K562 (cell line): ENCODE measurements around the gene GRIK1. TPM values are rescaled to one million over a fixed set of nuclear protein-coding genes. Genes with fewer than 3 reads are reported as not detected.

Source experiments
- MEIS2 ChIP-seq: fragments of 450-650 bp; IDR thresholded peaks from 2 replicates; pipeline ENCODE4 v1.6.1; 2014; ENCODE audit warnings: mild to moderate bottlenecking; ENCODE audit not compliant: partially characterized antibody
- PBX2 ChIP-seq, 2 experiments: IDR thresholded peaks in 1 of 2; conservative IDR thresholded peaks in 1 of 2; 2 replicates each; pipeline ENCODE4 v1.6.1; 2016; ENCODE audit warnings: low read depth in 2 of 2, mild to moderate bottlenecking in 1 of 2, missing compliant biosample characterization in 1 of 2, missing genetic modification characterization in 1 of 2, moderate library complexity in 1 of 2
- SNIP1 ChIP-seq: fragments of 450-650 bp; IDR thresholded peaks from 2 replicates; pipeline ENCODE4 v1.7.1; 2017; ENCODE audit warnings: low read depth, mild to moderate bottlenecking
- ZBTB43 ChIP-seq: sonication (generic); formaldehyde crosslinking; IDR thresholded peaks from 2 replicates; pipeline ENCODE4 v1.8.0; 2023; ENCODE audit warnings: mild to moderate bottlenecking, missing genetic modification reagents
- polyA plus RNA-seq, 8 experiments: library from polyadenylated mRNA; depleted of rRNA in 4 of 8; stranded (reverse) in 5 of 8; unstranded in 3 of 8; fragments of >200 nt; fragmentation: Nextera tagmentation in 2 of 8; fragmentation: Illumina TruSeq in 1 of 8; extraction: Ambion mirVana in 2 of 8; extraction: Trizol in 1 of 8; gene quantifications; 2 replicates each; pipeline versions ENCODE4 v1.2.1 to v1.2.3, GENCODE V29; 2011 to 2014; ENCODE audit warnings: inconsistent platforms in 1 of 8, missing spikeins in 1 of 8
- total RNA-seq, 7 experiments: library from RNA; depleted of rRNA in 6 of 7; stranded (reverse); fragments of >200 nt in 6 of 7; fragmentation: Illumina TruSeq in 2 of 7; extraction: Trizol in 2 of 7; gene quantifications; 2 replicates each; pipeline versions ENCODE4 v1.2.1 to v1.2.3, GENCODE V29; 2011 to 2021; ENCODE audit warnings: low replicate concordance in 1 of 7
- TF ChIP-seq, protein P1 (sequence below): fragments of 450-650 bp; IDR thresholded peaks from 2 replicates; pipeline ENCODE4 v1.6.1; 2016; ENCODE audit warnings: mild to moderate bottlenecking, moderate library complexity
- TF ChIP-seq, protein P2 (sequence below), 3 experiments: fragments of 200-800 bp in 1 of 3; fragments of 250-450 bp in 1 of 3; fragments of 450-650 bp in 1 of 3; sonication (Bioruptor Pico) in 1 of 3; sonication (Bioruptor generic) in 1 of 3; formaldehyde crosslinking in 1 of 3; IDR thresholded peaks; 2 replicates each; pipeline versions ENCODE4 v1.6.1 to v1.8.0; 2016 to 2022; ENCODE audit warnings: mild to moderate bottlenecking in 2 of 3, missing genetic modification characterization in 2 of 3, missing compliant biosample characterization in 1 of 3, moderate library complexity in 1 of 3

The GRIK1 gene
- total and polyA plus RNA-seq, 9 of the 15 experiments (the other 6 are each of a cell fraction or from before 2014, with no cell fraction given): 0.17 to 2.8 (median 0.53) TPM

GRCh38 chr21:29634418-29634817 is 305.4 kb downstream of the GRIK1 start (continued):
- TF ChIP-seq, protein P1, sequence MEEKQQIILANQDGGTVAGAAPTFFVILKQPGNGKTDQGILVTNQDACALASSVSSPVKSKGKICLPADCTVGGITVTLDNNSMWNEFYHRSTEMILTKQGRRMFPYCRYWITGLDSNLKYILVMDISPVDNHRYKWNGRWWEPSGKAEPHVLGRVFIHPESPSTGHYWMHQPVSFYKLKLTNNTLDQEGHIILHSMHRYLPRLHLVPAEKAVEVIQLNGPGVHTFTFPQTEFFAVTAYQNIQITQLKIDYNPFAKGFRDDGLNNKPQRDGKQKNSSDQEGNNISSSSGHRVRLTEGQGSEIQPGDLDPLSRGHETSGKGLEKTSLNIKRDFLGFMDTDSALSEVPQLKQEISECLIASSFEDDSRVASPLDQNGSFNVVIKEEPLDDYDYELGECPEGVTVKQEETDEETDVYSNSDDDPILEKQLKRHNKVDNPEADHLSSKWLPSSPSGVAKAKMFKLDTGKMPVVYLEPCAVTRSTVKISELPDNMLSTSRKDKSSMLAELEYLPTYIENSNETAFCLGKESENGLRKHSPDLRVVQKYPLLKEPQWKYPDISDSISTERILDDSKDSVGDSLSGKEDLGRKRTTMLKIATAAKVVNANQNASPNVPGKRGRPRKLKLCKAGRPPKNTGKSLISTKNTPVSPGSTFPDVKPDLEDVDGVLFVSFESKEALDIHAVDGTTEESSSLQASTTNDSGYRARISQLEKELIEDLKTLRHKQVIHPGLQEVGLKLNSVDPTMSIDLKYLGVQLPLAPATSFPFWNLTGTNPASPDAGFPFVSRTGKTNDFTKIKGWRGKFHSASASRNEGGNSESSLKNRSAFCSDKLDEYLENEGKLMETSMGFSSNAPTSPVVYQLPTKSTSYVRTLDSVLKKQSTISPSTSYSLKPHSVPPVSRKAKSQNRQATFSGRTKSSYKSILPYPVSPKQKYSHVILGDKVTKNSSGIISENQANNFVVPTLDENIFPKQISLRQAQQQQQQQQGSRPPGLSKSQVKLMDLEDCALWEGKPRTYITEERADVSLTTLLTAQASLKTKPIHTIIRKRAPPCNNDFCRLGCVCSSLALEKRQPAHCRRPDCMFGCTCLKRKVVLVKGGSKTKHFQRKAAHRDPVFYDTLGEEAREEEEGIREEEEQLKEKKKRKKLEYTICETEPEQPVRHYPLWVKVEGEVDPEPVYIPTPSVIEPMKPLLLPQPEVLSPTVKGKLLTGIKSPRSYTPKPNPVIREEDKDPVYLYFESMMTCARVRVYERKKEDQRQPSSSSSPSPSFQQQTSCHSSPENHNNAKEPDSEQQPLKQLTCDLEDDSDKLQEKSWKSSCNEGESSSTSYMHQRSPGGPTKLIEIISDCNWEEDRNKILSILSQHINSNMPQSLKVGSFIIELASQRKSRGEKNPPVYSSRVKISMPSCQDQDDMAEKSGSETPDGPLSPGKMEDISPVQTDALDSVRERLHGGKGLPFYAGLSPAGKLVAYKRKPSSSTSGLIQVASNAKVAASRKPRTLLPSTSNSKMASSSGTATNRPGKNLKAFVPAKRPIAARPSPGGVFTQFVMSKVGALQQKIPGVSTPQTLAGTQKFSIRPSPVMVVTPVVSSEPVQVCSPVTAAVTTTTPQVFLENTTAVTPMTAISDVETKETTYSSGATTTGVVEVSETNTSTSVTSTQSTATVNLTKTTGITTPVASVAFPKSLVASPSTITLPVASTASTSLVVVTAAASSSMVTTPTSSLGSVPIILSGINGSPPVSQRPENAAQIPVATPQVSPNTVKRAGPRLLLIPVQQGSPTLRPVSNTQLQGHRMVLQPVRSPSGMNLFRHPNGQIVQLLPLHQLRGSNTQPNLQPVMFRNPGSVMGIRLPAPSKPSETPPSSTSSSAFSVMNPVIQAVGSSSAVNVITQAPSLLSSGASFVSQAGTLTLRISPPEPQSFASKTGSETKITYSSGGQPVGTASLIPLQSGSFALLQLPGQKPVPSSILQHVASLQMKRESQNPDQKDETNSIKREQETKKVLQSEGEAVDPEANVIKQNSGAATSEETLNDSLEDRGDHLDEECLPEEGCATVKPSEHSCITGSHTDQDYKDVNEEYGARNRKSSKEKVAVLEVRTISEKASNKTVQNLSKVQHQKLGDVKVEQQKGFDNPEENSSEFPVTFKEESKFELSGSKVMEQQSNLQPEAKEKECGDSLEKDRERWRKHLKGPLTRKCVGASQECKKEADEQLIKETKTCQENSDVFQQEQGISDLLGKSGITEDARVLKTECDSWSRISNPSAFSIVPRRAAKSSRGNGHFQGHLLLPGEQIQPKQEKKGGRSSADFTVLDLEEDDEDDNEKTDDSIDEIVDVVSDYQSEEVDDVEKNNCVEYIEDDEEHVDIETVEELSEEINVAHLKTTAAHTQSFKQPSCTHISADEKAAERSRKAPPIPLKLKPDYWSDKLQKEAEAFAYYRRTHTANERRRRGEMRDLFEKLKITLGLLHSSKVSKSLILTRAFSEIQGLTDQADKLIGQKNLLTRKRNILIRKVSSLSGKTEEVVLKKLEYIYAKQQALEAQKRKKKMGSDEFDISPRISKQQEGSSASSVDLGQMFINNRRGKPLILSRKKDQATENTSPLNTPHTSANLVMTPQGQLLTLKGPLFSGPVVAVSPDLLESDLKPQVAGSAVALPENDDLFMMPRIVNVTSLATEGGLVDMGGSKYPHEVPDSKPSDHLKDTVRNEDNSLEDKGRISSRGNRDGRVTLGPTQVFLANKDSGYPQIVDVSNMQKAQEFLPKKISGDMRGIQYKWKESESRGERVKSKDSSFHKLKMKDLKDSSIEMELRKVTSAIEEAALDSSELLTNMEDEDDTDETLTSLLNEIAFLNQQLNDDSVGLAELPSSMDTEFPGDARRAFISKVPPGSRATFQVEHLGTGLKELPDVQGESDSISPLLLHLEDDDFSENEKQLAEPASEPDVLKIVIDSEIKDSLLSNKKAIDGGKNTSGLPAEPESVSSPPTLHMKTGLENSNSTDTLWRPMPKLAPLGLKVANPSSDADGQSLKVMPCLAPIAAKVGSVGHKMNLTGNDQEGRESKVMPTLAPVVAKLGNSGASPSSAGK: no peak
- TF ChIP-seq SNIP1: no peak
- TF ChIP-seq MEIS2: peak; percentile 83
- TF ChIP-seq ZBTB43: no peak
- TF ChIP-seq, protein P2, sequence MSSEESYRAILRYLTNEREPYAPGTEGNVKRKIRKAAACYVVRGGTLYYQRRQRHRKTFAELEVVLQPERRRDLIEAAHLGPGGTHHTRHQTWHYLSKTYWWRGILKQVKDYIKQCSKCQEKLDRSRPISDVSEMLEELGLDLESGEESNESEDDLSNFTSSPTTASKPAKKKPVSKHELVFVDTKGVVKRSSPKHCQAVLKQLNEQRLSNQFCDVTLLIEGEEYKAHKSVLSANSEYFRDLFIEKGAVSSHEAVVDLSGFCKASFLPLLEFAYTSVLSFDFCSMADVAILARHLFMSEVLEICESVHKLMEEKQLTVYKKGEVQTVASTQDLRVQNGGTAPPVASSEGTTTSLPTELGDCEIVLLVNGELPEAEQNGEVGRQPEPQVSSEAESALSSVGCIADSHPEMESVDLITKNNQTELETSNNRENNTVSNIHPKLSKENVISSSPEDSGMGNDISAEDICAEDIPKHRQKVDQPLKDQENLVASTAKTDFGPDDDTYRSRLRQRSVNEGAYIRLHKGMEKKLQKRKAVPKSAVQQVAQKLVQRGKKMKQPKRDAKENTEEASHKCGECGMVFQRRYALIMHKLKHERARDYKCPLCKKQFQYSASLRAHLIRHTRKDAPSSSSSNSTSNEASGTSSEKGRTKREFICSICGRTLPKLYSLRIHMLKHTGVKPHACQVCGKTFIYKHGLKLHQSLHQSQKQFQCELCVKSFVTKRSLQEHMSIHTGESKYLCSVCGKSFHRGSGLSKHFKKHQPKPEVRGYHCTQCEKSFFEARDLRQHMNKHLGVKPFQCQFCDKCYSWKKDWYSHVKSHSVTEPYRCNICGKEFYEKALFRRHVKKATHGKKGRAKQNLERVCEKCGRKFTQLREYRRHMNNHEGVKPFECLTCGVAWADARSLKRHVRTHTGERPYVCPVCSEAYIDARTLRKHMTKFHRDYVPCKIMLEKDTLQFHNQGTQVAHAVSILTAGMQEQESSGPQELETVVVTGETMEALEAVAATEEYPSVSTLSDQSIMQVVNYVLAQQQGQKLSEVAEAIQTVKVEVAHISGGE (CRISPR knock-in tag; IDR thresholded peaks at IDR 0.05): peak in 1 of 3 experiments; percentile 31; a peak in 1 of 6 replicates
- no peak for TF ChIP-seq PBX2 (CRISPR knock-in tag; IDR thresholded peaks at IDR 0.05; ENCODE audit: low read depth)
- peak; percentile 74 for TF ChIP-seq PBX2 (tag; conservative IDR thresholded peaks at IDR 0.05; ENCODE audit: low read depth)
